PC-9 (cell line): ENCODE data around the gene EMSY.

Source experiments
- CTCF ChIP-seq: fragments of 200-600 bp; sonication (generic); conservative IDR thresholded peaks from 2 replicates; pipeline ENCODE4 v1.6.1; 2017; ENCODE audit warnings: mixed run types, antibody characterized with exemption, mild to moderate bottlenecking, moderate library complexity
- EZH2 ChIP-seq: fragments of 200-600 bp; sonication (generic); IDR thresholded peaks from 2 replicates; pipeline ENCODE4 v1.8.0; 2017; ENCODE audit warnings: antibody characterized with exemption, low read depth

GRCh38 chr11:76600124-76600655 lies 155.4 kb downstream of the EMSY start:
- TF ChIP-seq CTCF: no peak
- no peak for TF ChIP-seq EZH2
